ENCODE results near the gene C12orf43. TPM values are rescaled to one million over a fixed set of nuclear protein-coding genes. Genes with fewer than 3 reads are reported as not detected.
"Not testable (repeated sequence)": the region's sequence is repeated elsewhere in the genome, so short reads cannot be mapped to it uniquely, and the experiment has no call there.

The C12orf43 gene
- total RNA-seq, 1 experiment from 2014 or later = 25.7 TPM

GRCh38 chr12:121065345-121065744, 49.1 kb upstream of the C12orf43 start:
- TF ChIP-seq, protein P1, sequence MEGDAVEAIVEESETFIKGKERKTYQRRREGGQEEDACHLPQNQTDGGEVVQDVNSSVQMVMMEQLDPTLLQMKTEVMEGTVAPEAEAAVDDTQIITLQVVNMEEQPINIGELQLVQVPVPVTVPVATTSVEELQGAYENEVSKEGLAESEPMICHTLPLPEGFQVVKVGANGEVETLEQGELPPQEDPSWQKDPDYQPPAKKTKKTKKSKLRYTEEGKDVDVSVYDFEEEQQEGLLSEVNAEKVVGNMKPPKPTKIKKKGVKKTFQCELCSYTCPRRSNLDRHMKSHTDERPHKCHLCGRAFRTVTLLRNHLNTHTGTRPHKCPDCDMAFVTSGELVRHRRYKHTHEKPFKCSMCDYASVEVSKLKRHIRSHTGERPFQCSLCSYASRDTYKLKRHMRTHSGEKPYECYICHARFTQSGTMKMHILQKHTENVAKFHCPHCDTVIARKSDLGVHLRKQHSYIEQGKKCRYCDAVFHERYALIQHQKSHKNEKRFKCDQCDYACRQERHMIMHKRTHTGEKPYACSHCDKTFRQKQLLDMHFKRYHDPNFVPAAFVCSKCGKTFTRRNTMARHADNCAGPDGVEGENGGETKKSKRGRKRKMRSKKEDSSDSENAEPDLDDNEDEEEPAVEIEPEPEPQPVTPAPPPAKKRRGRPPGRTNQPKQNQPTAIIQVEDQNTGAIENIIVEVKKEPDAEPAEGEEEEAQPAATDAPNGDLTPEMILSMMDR (conservative IDR thresholded peaks at IDR 0.05) = no peak
- Mint-ChIP-seq H3K9me3 (0 out of 5 replicates have a peak, but pooled peaks cover 0 to 2% of the 10 kb centered on the region in 2 experiments), H3K4me1 (peaks cover 0 to 3% of the 10 kb centered on the region in 2 experiments; a peak in 1 of 4 replicates), H3K4me3 (no peak overlapping the region), H3K27me3 (ENCODE audit: low read depth) (peaks cover 5% of the 10 kb centered on the region), H3K36me3 (ENCODE audit: insufficient read depth in 1 of 3, low read depth in 3 of 3) (no peaks in the 10 kb centered on the region), H3K27ac (no peak overlapping the region)
- no peak overlapping the region for H3K4me2 ChIP-seq (ENCODE audit: insufficient read depth, insufficient read length, low read length)
- no peak overlapping the region for H3K23ac ChIP-seq (ENCODE audit: insufficient read length, low read depth, low read length)
- H3K4ac ChIP-seq (ENCODE audit: low read depth, low read length) = no peak overlapping the region
- H3K9me3 ChIP-seq (ENCODE audit: control insufficient read depth, low read depth, low read length) = no peaks in the 10 kb centered on the region
- H3K18ac ChIP-seq (ENCODE audit: insufficient read length, low read depth, low read length) = no peak overlapping the region
- no peak overlapping the region for H4K5ac ChIP-seq (ENCODE audit: insufficient read length, low read depth, low read length)
- H2BK5ac ChIP-seq (ENCODE audit: insufficient read length, low read length) = no peak overlapping the region
- H3K79me1 ChIP-seq (ENCODE audit: insufficient read depth, low read depth, low read length, poor library complexity, severe bottlenecking) = no peaks in the 10 kb centered on the region
- H3K79me2 ChIP-seq (ENCODE audit: insufficient read depth, low read length) = no peaks in the 10 kb centered on the region
- H3K27me3 ChIP-seq (ENCODE audit: insufficient read depth, low read length) = no peaks in the 10 kb centered on the region
- no peak overlapping the region for H2BK20ac ChIP-seq (ENCODE audit: low read depth, low read length, poor library complexity, severe bottlenecking)
- no peak overlapping the region for H3K14ac ChIP-seq (ENCODE audit: insufficient read depth, low read length)
- H4K20me1 ChIP-seq (ENCODE audit: control insufficient read depth, insufficient read depth, insufficient read length) = no peaks in the 10 kb centered on the region
- no peaks in the 10 kb centered on the region for H3K4me1 ChIP-seq (ENCODE audit: insufficient read depth, low read length)
- no peak overlapping the region for H2AFZ ChIP-seq (ENCODE audit: low read length)
- no peaks in the 10 kb centered on the region for H3K23me2 ChIP-seq (ENCODE audit: insufficient read length, low read depth, low read length, poor library complexity, severe bottlenecking)
- H3K9ac ChIP-seq (ENCODE audit: extremely low read depth, insufficient read length, low read length) = no peak overlapping the region
- no peak for DNase-seq
- WGBS (ENCODE audit: extremely low coverage, insufficient read length, low lambda C conversion rate) = no CpG with 5 or more reads among the region's 2 CpGs
- H2BK12ac ChIP-seq (ENCODE audit: insufficient read length, low read depth, low read length) = no peak overlapping the region
- H3K27ac ChIP-seq (ENCODE audit: insufficient read length, low read depth, low read length) = no peak overlapping the region
- no peak overlapping the region for H3T11ph ChIP-seq (ENCODE audit: low read length)
- H3K56ac ChIP-seq (ENCODE audit: insufficient read length, low read depth, low read length) = no peak overlapping the region
- no peak overlapping the region for H4K91ac ChIP-seq (ENCODE audit: insufficient read length, low read depth, low read length)
- no peak overlapping the region for H4K8ac ChIP-seq (replicated peaks; ENCODE audit: insufficient read length, low read depth, low read length)
- H2BK120ac ChIP-seq (ENCODE audit: low read depth, low read length, poor library complexity, severe bottlenecking) = no peak overlapping the region
- no peak overlapping the region for H2AK5ac ChIP-seq (ENCODE audit: insufficient read length, low read length)
- H2BK15ac ChIP-seq (ENCODE audit: low read depth, low read length) = no peak overlapping the region

DNA sequence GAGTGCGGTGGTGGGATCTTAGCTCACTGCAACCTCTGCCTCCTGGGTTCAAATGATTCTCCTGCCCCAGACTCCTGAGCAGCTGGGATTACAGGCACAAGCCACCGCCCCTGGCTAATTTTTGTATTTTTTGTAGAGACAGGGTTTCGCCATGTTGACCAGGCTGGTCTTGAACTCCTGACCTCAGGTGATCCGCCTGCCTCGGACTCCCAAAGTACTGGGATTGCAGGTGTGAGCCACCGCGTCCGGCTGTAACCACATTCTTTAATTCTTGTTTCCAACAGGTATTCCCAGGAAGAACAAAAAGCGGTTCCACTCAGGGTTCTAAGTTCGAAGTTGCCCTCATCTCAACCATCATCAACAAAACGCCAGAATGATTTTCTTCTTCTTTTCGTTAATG, 48.3 kb upstream of the C12orf43 start:
- not testable (repeated sequence) for H3K27ac Mint-ChIP-seq; H3K36me3 Mint-ChIP-seq (ENCODE audit: insufficient read depth in 1 of 3, low read depth in 3 of 3); H2AK5ac ChIP-seq (ENCODE audit: insufficient read length, low read length); H2BK5ac ChIP-seq (ENCODE audit: insufficient read length, low read length); H2AFZ ChIP-seq (ENCODE audit: low read length); H3K79me1 ChIP-seq (ENCODE audit: insufficient read depth, low read depth, low read length, poor library complexity, severe bottlenecking); H3K18ac ChIP-seq (ENCODE audit: insufficient read length, low read depth, low read length); H3K23ac ChIP-seq (ENCODE audit: insufficient read length, low read depth, low read length); H4K5ac ChIP-seq (ENCODE audit: insufficient read length, low read depth, low read length); H3K4me2 ChIP-seq (ENCODE audit: insufficient read depth, insufficient read length, low read length); H3K9me3 Mint-ChIP-seq; H3K4me1 Mint-ChIP-seq; H4K91ac ChIP-seq (ENCODE audit: insufficient read length, low read depth, low read length); H3K27me3 ChIP-seq (ENCODE audit: insufficient read depth, low read length); H4K20me1 ChIP-seq (ENCODE audit: control insufficient read depth, insufficient read depth, insufficient read length); H3K4ac ChIP-seq (ENCODE audit: low read depth, low read length); H2BK15ac ChIP-seq (ENCODE audit: low read depth, low read length); H3K79me2 ChIP-seq (ENCODE audit: insufficient read depth, low read length); H3K56ac ChIP-seq (ENCODE audit: insufficient read length, low read depth, low read length); H2BK20ac ChIP-seq (ENCODE audit: low read depth, low read length, poor library complexity, severe bottlenecking); H3K27me3 Mint-ChIP-seq (ENCODE audit: low read depth); H3K14ac ChIP-seq (ENCODE audit: insufficient read depth, low read length); H2BK12ac ChIP-seq (ENCODE audit: insufficient read length, low read depth, low read length); DNase-seq; H3K4me1 ChIP-seq (ENCODE audit: insufficient read depth, low read length); H3K4me3 Mint-ChIP-seq; H3K9ac ChIP-seq (ENCODE audit: extremely low read depth, insufficient read length, low read length); H3K9me3 ChIP-seq (ENCODE audit: control insufficient read depth, low read depth, low read length); H3K23me2 ChIP-seq (ENCODE audit: insufficient read length, low read depth, low read length, poor library complexity, severe bottlenecking); H4K8ac ChIP-seq (replicated peaks; ENCODE audit: insufficient read length, low read depth, low read length); H3K27ac ChIP-seq (ENCODE audit: insufficient read length, low read depth, low read length); H3T11ph ChIP-seq (ENCODE audit: low read length); H2BK120ac ChIP-seq (ENCODE audit: low read depth, low read length, poor library complexity, severe bottlenecking)
- no CpG with 5 or more reads among the region's 12 CpGs for WGBS (ENCODE audit: extremely low coverage, insufficient read length, low lambda C conversion rate)
